Activated T-cell treated with anti-CD3 and anti-CD28 coated beads, Interleukin-2, amount 50 U/mL, for 72 hours (primary cell): ENCODE data around the gene NUDT2. TPM values are rescaled to one million over a fixed set of nuclear protein-coding genes. Genes with fewer than 3 reads are reported as not detected.
"Not testable (repeated sequence)": the region's sequence is repeated elsewhere in the genome, so short reads cannot be mapped to it uniquely, and the experiment has no call there.

Experiments
- ATAC-seq, 2 donors: fragments of 150-1000 bp; cut with Tn5 transposase; replicated peaks in 1 of 2; 2 replicates each; pipeline ENCODE4 v1.10.0; 2021; ENCODE audit warnings: moderate library complexity in 2 of 2, mild to moderate bottlenecking in 1 of 2
- DNase-seq, 2 donors: peaks; one replicate each; pipeline ENCODE4 v3.0.0; 2021 to 2022; ENCODE audit warnings: mixed read lengths in 1 of 2
- H3K27ac Mint-ChIP-seq: one replicate; pipeline ENCODE4 v1.8.0; 2022; ENCODE audit warnings: mild to moderate bottlenecking, moderate library complexity, mixed read lengths
- H3K27me3 Mint-ChIP-seq: one replicate; pipeline ENCODE4 v1.8.0; 2022; ENCODE audit warnings: low read depth, mixed read lengths
- H3K36me3 Mint-ChIP-seq, 2 donors: one replicate each; pipeline ENCODE4 v1.8.0; 2022; ENCODE audit warnings: mixed read lengths in 2 of 2, mild to moderate bottlenecking in 1 of 2; ENCODE audit not compliant: insufficient read depth in 2 of 2
- H3K4me1 Mint-ChIP-seq: one replicate; pipeline ENCODE4 v1.8.0; 2022; ENCODE audit warnings: low read depth, mixed read lengths
- H3K4me3 Mint-ChIP-seq, 2 donors: one replicate each; pipeline ENCODE4 v1.8.0; 2022; ENCODE audit warnings: mild to moderate bottlenecking in 2 of 2, mixed read lengths in 2 of 2, moderate library complexity in 2 of 2
- H3K9me3 Mint-ChIP-seq, 2 donors: one replicate each; pipeline ENCODE4 v1.8.0; 2022; ENCODE audit warnings: mixed read lengths in 2 of 2
- total RNA-seq, 2 donors: library from RNA; stranded (reverse); gene quantifications; one replicate each; pipeline ENCODE4 v1.2.3, GENCODE V29; 2022

The NUDT2 gene
- total RNA-seq, 2 donors from 2014 or later, result 27.2 to 35.3 TPM

- H3K9me3 Mint-ChIP-seq, result no peaks in the 10 kb centered on the region
Measured at GRCh38 chr9:34341659-34342295, 12.4 kb downstream of the NUDT2 start.

GRCh38 chr9:34343090-34343489 is 13.7 kb downstream of the NUDT2 start:
- Mint-ChIP-seq H3K27me3 (no peaks in the 10 kb centered on the region), H3K4me3 (no peak overlapping the region), H3K36me3 (peaks cover 0 to 7% of the 10 kb centered on the region in 2 donors), H3K4me1 (no peaks in the 10 kb centered on the region), H3K27ac (no peak overlapping the region), H3K9me3 (no peaks in the 10 kb centered on the region)
- ATAC-seq (no peak), DNase-seq (no peak)

More at GRCh38 chr9:34341659-34342295, 12.4 kb downstream of the NUDT2 start:
- DNase-seq (no peak), ATAC-seq (no peak)
- no peaks in the 10 kb centered on the region for H3K4me1 Mint-ChIP-seq
- peaks cover 0 to 7% of the 10 kb centered on the region in 2 donors for H3K36me3 Mint-ChIP-seq
- H3K4me3 Mint-ChIP-seq, result no peak overlapping the region
- no peaks in the 10 kb centered on the region for H3K27me3 Mint-ChIP-seq
- H3K27ac Mint-ChIP-seq, result no peak overlapping the region

GRCh38 chr9:34343605-34344004 is 14.2 kb downstream of the NUDT2 start:
- H3K36me3 Mint-ChIP-seq, result peaks cover 0 to 7% of the 10 kb centered on the region in 2 donors

DNA sequence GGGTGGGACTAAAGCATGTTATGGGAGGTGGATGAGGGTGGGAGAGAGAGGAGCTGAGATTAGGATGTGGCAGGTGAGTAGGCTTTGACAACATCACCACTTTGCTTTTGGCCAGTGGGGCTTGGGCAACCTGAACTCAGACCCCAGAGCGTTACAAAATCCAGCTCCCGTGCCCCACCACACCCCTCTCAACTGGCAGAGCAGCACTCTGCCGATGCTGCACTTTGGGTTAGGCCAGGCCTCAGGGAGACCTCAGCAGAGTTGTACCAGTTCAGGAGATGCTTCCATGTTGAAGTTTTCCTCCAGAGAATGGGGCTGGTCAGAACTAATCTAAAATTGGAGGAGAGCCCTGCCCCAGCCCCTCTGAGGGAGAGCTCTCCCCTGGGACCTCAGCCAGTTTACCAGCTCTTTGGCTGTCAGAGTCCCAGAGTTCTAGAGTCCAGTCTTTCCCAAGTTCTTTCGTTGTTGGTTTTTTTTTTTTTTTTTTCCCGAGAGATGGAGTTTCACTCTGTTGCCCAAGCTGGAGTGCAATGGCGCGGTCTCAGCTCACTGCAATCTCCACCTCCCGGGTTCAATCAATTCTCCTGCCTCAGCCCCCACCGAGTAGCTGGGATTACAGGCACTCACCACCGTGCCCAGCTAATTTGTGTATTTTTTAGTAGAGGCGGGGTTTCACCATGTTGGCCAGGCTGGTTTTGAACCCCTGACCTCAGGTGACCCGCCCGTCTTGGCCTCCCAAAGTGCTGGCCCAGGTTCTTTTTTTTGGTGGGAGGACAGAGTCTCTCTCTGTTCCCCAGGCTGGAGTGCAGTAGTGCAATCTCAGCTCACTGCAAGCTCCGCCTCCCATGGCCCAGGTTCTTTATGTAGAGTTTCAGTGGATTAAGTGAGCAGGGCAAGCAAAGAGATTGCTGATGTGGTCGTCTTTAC is 17.8 kb downstream of the NUDT2 start:
- H3K27ac Mint-ChIP-seq, result no peak overlapping the region
- no peaks in the 10 kb centered on the region for H3K4me1 Mint-ChIP-seq
- H3K4me3 Mint-ChIP-seq, result no peak overlapping the region
- no peaks in the 10 kb centered on the region for H3K36me3 Mint-ChIP-seq
- no peaks in the 10 kb centered on the region for H3K9me3 Mint-ChIP-seq
- DNase-seq (no peak), ATAC-seq (no peak)
- H3K27me3 Mint-ChIP-seq, result no peaks in the 10 kb centered on the region

More at GRCh38 chr9:34343605-34344004, 14.2 kb downstream of the NUDT2 start:
- Mint-ChIP-seq H3K27ac (no peak overlapping the region), H3K4me1 (no peaks in the 10 kb centered on the region), H3K27me3 (no peaks in the 10 kb centered on the region), H3K9me3 (no peaks in the 10 kb centered on the region), H3K4me3 (no peak overlapping the region)
- ATAC-seq, result no peak
- DNase-seq, result no peak

- no peak overlapping the region for H3K4me3 Mint-ChIP-seq
- H3K27me3 Mint-ChIP-seq, result no peaks in the 10 kb centered on the region
- no peaks in the 10 kb centered on the region for H3K9me3 Mint-ChIP-seq
- no peaks in the 10 kb centered on the region for H3K4me1 Mint-ChIP-seq
- ATAC-seq, result no peak
- no peak for DNase-seq
- no peak overlapping the region for H3K27ac Mint-ChIP-seq
- H3K36me3 Mint-ChIP-seq, result no peaks in the 10 kb centered on the region
Measured at GRCh38 chr9:34347800-34348158, 18.4 kb downstream of the NUDT2 start.

DNA sequence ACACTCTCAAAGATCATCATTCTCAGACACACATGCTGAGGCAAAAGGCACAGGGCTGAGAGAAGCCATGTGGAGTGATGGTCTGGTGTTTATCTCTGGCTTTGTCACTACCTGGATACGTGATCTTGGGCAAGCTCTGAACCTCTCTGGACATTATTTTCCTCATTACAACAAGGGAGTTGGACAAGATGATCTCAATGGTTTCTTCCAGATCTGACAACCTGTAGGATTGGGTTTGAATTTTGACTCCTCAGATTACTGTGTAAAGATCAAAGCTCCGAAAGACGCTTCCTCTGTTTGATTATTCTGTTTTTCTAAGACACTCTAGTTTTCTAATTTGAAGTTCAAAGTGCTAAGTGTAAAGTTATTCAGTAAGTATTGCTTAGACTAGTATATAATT is 20.0 kb downstream of the NUDT2 start:
- ATAC-seq (no peak), DNase-seq (no peak)
- H3K4me3 Mint-ChIP-seq, result no peak overlapping the region
- no peaks in the 10 kb centered on the region for H3K27me3 Mint-ChIP-seq
- no peaks in the 10 kb centered on the region for H3K36me3 Mint-ChIP-seq
- no peaks in the 10 kb centered on the region for H3K9me3 Mint-ChIP-seq
- H3K4me1 Mint-ChIP-seq, result no peaks in the 10 kb centered on the region
- no peak overlapping the region for H3K27ac Mint-ChIP-seq

DNA sequence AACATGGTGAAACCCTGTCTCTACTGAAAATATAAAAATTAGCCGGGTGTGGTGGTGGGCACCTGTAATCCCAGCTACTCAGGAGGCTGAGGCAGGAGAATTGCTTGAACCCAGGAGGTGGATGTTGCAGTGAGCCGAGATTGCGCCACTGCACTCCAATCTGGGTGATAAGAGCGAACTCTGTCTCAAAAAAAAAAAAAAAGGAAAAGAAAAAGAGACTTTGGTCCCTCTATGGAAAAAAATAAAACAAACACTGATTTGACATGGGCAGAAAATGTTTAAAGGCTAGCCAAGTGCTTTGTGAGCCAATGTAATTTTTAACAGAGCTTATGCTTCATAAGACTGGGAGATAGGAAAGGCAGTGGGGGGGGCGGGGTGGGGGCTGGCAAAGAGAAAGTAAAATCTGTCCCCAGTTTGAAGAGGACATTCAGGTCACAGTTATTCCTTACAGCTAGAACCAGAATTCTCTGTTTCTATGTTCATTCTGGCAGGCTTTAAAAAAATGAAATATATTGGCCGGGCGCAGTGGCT is 22.8 kb downstream of the NUDT2 start:
- not testable (repeated sequence) for DNase-seq, H3K36me3 Mint-ChIP-seq, H3K4me1 Mint-ChIP-seq, H3K4me3 Mint-ChIP-seq, H3K27me3 Mint-ChIP-seq, ATAC-seq, H3K27ac Mint-ChIP-seq, H3K9me3 Mint-ChIP-seq

DNA sequence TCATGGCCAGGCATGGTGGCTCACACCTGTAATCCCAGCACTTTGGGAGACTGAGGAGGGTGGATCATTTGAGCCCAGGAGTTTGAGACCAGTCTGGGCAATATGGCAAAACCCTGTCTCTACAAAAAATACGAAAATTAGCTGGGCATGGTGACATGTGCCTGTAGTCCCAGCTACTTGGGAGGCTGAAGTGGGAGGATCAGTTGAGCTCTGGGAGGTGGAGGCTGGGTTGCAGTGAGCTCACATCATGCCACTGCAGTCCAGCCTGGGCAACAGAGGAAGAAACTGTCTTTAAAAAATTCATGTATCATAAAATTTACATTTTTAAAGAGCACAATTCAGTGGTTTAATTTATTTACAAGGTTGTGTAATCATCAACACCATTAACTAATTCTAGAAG is 23.6 kb downstream of the NUDT2 start:
- not testable (repeated sequence) for H3K27me3 Mint-ChIP-seq, ATAC-seq, H3K4me3 Mint-ChIP-seq, H3K9me3 Mint-ChIP-seq, DNase-seq, H3K27ac Mint-ChIP-seq, H3K4me1 Mint-ChIP-seq
- H3K36me3 Mint-ChIP-seq, result peaks cover 9 to 10% of the 10 kb centered on the region in 2 donors

DNA sequence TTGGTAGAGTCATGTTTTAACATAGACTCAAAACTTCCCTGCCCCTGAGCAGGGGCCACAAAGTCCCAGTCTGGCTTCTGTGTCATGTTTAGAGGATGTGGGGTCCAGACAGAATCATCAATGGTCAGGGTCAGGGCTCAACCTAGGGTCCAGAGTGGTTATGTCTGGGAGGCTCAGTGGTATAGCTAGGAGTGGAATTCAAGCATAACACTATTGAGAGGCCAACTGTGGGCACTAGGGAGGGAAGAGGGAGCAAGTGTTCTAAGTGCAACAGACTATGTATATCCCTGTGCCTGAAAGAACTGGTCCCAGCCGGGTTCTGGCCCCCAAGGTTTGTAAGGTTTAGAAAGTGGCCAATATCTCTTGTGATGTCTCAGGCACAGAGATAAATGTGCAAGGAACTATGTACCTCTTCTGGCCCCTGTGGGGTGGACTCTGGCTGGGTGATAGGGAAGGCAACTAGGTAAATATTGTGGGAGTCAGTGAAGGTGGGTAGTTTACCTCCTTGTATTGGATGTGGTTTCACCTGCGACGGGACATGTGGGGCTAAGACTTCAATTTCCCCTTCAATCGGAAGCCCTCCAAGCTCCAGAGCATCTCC is 33.3 kb downstream of the NUDT2 start:
- ATAC-seq (no peak), DNase-seq (no peak)
- Mint-ChIP-seq H3K4me1 (peaks cover 18% of the 10 kb centered on the region), H3K27me3 (no peaks in the 10 kb centered on the region), H3K36me3 (peaks cover 2 to 9% of the 10 kb centered on the region in 2 donors), H3K27ac (no peak overlapping the region), H3K9me3 (peaks cover 2 to 5% of the 10 kb centered on the region in 2 donors), H3K4me3 (no peak overlapping the region)

GRCh38 chr9:34363619-34364351 is 34.4 kb downstream of the NUDT2 start:
- peaks cover 3 to 5% of the 10 kb centered on the region in 2 donors for H3K9me3 Mint-ChIP-seq
- ATAC-seq (peak; percentile 27 to 38), DNase-seq (no peak)
- H3K4me1 Mint-ChIP-seq, result peaks cover 18% of the 10 kb centered on the region
- peaks cover 3 to 4% of the 10 kb centered on the region in 2 donors for H3K36me3 Mint-ChIP-seq
- H3K27me3 Mint-ChIP-seq, result no peaks in the 10 kb centered on the region
- H3K27ac Mint-ChIP-seq, result no peak overlapping the region
- peak overlapping the region; percentile 2 to 21 for H3K4me3 Mint-ChIP-seq

- DNase-seq (no peak), ATAC-seq (no peak)
- Mint-ChIP-seq H3K9me3 (peaks cover 3 to 5% of the 10 kb centered on the region in 2 donors), H3K4me3 (no peak overlapping the region), H3K4me1 (peaks cover 18% of the 10 kb centered on the region), H3K36me3 (peaks cover 3 to 4% of the 10 kb centered on the region in 2 donors), H3K27me3 (no peaks in the 10 kb centered on the region), H3K27ac (no peak overlapping the region)
Measured at GRCh38 chr9:34365282-34365681, 35.9 kb downstream of the NUDT2 start.

DNA sequence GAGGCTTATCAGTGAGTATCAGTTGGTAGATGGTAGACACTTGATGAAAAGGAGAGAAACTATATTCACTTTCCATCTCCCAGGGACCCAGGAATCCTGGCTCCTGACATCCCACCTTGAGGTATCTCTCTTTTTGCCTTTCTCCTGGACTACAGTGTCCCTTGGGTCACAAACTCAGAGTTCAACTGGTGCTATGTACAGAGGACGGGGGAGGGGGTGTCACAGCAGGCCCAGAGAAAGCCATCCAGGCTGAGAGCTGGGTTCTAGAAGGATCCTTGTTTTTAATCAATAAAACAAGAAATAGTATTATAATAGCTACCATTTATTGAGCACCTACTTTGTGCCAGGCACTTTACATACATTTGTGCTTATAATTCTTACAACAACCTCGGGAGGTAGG is 37.0 kb downstream of the NUDT2 start:
- no peak overlapping the region for H3K27ac Mint-ChIP-seq
- H3K4me3 Mint-ChIP-seq, result no peak overlapping the region
- DNase-seq, result no peak
- H3K27me3 Mint-ChIP-seq, result no peaks in the 10 kb centered on the region
- H3K4me1 Mint-ChIP-seq, result peaks cover 18% of the 10 kb centered on the region
- H3K36me3 Mint-ChIP-seq, result peaks cover 3 to 8% of the 10 kb centered on the region in 2 donors
- peaks cover 3 to 5% of the 10 kb centered on the region in 2 donors for H3K9me3 Mint-ChIP-seq
- ATAC-seq, result no peak
